KMS-11 (cell line): Measurements from ENCODE around the gene LRR1.

Source experiments
- H2AFZ ChIP-seq: fragments of 200-600 bp; sonication (generic); 2 replicates; pipeline ENCODE4 v1.6.1; 2016; ENCODE audit warnings: antibody characterized with exemption, mixed run types, low read depth
- H3K27ac ChIP-seq: fragments of 200-600 bp; sonication (generic); 2 replicates; pipeline ENCODE4 v1.6.1; 2016; ENCODE audit warnings: mild to moderate bottlenecking, mixed run types
- H3K27me3 ChIP-seq: fragments of 200-600 bp; sonication (generic); 2 replicates; pipeline ENCODE4 v1.6.1; 2017; ENCODE audit warnings: mild to moderate bottlenecking, low read depth, mixed run types, moderate library complexity; ENCODE audit not compliant: insufficient read depth
- H3K36me3 ChIP-seq: fragments of 200-600 bp; sonication (generic); 2 replicates; pipeline ENCODE4 v1.6.1; 2017; ENCODE audit warnings: mild to moderate bottlenecking, mixed run types; ENCODE audit not compliant: insufficient read depth
- H3K4me1 ChIP-seq: fragments of 200-600 bp; sonication (generic); 2 replicates; pipeline ENCODE4 v1.6.1; 2016; ENCODE audit warnings: mild to moderate bottlenecking, low read depth, mixed run types; ENCODE audit not compliant: poor library complexity, severe bottlenecking
- H3K4me2 ChIP-seq: fragments of 200-600 bp; sonication (generic); 2 replicates; pipeline ENCODE4 v1.7.0; 2016; ENCODE audit warnings: mild to moderate bottlenecking, mixed run types
- H3K4me3 ChIP-seq: fragments of 200-600 bp; sonication (generic); IDR thresholded peaks from 2 replicates; pipeline ENCODE4 v1.6.1; 2017; ENCODE audit warnings: low read depth, low read length, mixed read lengths; ENCODE audit not compliant: insufficient read depth
- H3K79me2 ChIP-seq: fragments of 200-600 bp; sonication (generic); 2 replicates; pipeline ENCODE4 v1.6.1; 2016; ENCODE audit warnings: low read depth, mixed run types; ENCODE audit not compliant: insufficient read depth
- H3K9ac ChIP-seq: fragments of 200-600 bp; sonication (generic); 2 replicates; pipeline ENCODE4 v1.6.1; 2016; ENCODE audit warnings: mild to moderate bottlenecking, mixed run types
- H4K20me1 ChIP-seq: fragments of 200-600 bp; sonication (generic); 2 replicates; pipeline ENCODE4 v1.6.1; 2016; ENCODE audit warnings: mild to moderate bottlenecking, mixed run types; ENCODE audit not compliant: insufficient read depth
- TF ChIP-seq, protein P1 (sequence below): fragments of 200-600 bp; sonication (generic); conservative IDR thresholded peaks from 2 replicates; pipeline ENCODE4 v1.6.1; 2017; ENCODE audit warnings: low read depth, mild to moderate bottlenecking, antibody characterized with exemption, low read length, moderate library complexity, mixed read lengths

LRR1 gene

DNA sequence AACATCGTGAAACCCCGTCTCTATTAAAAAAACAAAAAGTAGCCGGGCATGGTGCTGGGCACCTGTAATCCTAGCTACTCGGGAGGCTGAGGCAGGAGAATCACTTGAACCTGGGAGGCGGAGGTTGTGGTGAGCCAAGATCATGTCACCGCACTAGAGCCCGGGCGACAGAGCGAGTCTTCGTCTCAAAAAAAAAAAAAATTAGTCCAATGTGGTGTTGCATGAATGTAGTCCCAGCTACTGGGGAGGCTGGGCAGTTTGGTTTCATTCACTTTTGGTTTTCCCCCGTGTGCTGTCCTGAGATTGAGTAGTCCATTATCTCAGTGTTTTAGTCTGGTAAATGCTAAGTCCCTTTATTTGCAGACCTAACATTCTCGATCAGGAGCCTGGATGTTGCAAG is 32.0 kb upstream of the LRR1 start:
- Histone ChIP-seq H4K20me1 (no peaks in the 10 kb centered on the region), H3K36me3 (no peaks in the 10 kb centered on the region), H3K4me1 (no peaks in the 10 kb centered on the region), H3K4me2 (no peak overlapping the region), H3K9ac (no peak overlapping the region), H2AFZ (no peak overlapping the region), H3K79me2 (no peaks in the 10 kb centered on the region), H3K27me3 (no peaks in the 10 kb centered on the region), H3K27ac (no peak overlapping the region), H3K4me3 (no peak overlapping the region)
- TF ChIP-seq, protein P1, sequence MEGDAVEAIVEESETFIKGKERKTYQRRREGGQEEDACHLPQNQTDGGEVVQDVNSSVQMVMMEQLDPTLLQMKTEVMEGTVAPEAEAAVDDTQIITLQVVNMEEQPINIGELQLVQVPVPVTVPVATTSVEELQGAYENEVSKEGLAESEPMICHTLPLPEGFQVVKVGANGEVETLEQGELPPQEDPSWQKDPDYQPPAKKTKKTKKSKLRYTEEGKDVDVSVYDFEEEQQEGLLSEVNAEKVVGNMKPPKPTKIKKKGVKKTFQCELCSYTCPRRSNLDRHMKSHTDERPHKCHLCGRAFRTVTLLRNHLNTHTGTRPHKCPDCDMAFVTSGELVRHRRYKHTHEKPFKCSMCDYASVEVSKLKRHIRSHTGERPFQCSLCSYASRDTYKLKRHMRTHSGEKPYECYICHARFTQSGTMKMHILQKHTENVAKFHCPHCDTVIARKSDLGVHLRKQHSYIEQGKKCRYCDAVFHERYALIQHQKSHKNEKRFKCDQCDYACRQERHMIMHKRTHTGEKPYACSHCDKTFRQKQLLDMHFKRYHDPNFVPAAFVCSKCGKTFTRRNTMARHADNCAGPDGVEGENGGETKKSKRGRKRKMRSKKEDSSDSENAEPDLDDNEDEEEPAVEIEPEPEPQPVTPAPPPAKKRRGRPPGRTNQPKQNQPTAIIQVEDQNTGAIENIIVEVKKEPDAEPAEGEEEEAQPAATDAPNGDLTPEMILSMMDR = no peak

DNA sequence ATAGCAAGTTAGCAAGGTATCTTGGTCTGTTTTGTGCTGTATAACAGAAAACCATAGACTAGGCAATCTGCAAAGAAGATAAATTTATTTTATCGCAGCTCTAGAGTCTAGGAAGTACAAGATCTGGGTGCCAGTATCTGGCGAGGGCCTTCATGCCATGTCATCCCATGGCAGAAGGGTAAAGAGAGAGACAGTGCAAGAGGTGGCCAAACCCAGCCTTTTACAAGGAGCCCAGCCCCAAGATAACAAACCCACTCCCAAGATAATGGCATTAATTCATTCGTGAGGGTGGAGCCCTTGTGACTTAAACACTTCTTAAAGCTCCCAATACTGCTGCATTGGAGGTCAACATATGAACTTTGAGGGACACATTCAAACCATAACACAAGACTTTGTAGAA is 29.5 kb upstream of the LRR1 start:
- Histone ChIP-seq H3K4me3 (no peak overlapping the region), H3K27me3 (no peaks in the 10 kb centered on the region), H3K9ac (no peak overlapping the region), H3K4me2 (no peak overlapping the region), H4K20me1 (no peaks in the 10 kb centered on the region), H3K36me3 (no peaks in the 10 kb centered on the region), H3K27ac (no peak overlapping the region), H3K79me2 (no peaks in the 10 kb centered on the region), H3K4me1 (no peaks in the 10 kb centered on the region), H2AFZ (no peak overlapping the region)
- TF ChIP-seq, protein P1 = no peak

GRCh38 chr14:49574038-49574437 is 24.7 kb upstream of the LRR1 start:
- Histone ChIP-seq H3K79me2 (no peaks in the 10 kb centered on the region), H3K4me3 (no peak overlapping the region), H3K27me3 (no peaks in the 10 kb centered on the region), H2AFZ (no peak overlapping the region), H3K4me2 (no peak overlapping the region), H3K36me3 (no peaks in the 10 kb centered on the region), H4K20me1 (no peaks in the 10 kb centered on the region), H3K27ac (no peak overlapping the region), H3K4me1 (no peaks in the 10 kb centered on the region), H3K9ac (no peak overlapping the region)
- TF ChIP-seq, protein P1 = no peak

- Histone ChIP-seq H3K9ac (no peak overlapping the region), H3K4me3 (no peak overlapping the region), H3K27me3 (no peaks in the 10 kb centered on the region), H3K36me3 (no peaks in the 10 kb centered on the region), H2AFZ (no peak overlapping the region), H3K4me2 (no peak overlapping the region), H4K20me1 (no peaks in the 10 kb centered on the region; the same call in 1 of the 2 replicates), H3K79me2 (peaks cover 11% of the 10 kb centered on the region; the same call in 1 of the 2 replicates), H3K4me1 (peaks cover under 1% of the 10 kb centered on the region), H3K27ac (no peak overlapping the region)
- TF ChIP-seq, protein P1 = no peak
Measured at GRCh38 chr14:49578141-49578540, 20.6 kb upstream of the LRR1 start.
